Thyroid gland (tissue), 4 donors: ENCODE data around the gene KIF3A.

Experiments
- POLR2A ChIP-seq, 2 donors: fragments of 450-650 bp; IDR thresholded peaks; one replicate each; pipeline ENCODE4 v1.6.1; 2017; ENCODE audit warnings: antibody characterized with exemption in 2 of 2, mild to moderate bottlenecking in 2 of 2, moderate library complexity in 1 of 2
- TF ChIP-seq, protein P1 (sequence below), 6 experiments: fragments of 200-600 bp in 3 of 6; fragments of 450-650 bp in 3 of 6; sonication (generic) in 3 of 6; IDR thresholded peaks; one replicate each; pipeline ENCODE4 v1.5.1; 2016 to 2019; ENCODE audit warnings: antibody characterized with exemption in 6 of 6, mild to moderate bottlenecking in 2 of 6, inconsistent platforms in 1 of 6, moderate library complexity in 1 of 6

DNA sequence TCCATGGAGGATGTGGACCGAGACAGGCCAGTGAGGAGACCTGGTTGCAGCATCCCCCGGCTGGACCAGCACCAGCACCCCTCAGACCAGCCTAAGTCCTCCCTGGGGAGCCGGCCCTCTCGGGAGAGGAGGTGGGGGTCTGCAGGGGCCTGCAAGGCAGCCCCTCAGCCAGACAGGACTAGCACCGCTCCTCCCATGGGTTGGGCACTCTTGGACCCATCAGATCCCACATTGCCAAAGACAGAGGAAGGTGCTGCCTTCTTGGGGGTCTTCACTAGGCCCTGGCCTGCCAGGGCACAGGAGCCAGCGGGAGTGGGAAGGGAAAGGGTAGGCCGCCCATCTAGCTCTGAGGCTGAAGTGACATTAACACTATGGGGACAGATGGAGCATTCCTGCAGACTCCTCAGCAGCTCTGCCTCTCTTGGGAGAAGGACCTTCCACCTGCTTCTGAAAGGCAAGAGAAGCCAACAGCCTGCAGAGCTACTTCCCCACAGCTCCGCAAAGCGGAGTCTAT is 72.6 kb downstream of the KIF3A start:
- TF ChIP-seq, protein P1, sequence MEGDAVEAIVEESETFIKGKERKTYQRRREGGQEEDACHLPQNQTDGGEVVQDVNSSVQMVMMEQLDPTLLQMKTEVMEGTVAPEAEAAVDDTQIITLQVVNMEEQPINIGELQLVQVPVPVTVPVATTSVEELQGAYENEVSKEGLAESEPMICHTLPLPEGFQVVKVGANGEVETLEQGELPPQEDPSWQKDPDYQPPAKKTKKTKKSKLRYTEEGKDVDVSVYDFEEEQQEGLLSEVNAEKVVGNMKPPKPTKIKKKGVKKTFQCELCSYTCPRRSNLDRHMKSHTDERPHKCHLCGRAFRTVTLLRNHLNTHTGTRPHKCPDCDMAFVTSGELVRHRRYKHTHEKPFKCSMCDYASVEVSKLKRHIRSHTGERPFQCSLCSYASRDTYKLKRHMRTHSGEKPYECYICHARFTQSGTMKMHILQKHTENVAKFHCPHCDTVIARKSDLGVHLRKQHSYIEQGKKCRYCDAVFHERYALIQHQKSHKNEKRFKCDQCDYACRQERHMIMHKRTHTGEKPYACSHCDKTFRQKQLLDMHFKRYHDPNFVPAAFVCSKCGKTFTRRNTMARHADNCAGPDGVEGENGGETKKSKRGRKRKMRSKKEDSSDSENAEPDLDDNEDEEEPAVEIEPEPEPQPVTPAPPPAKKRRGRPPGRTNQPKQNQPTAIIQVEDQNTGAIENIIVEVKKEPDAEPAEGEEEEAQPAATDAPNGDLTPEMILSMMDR (IDR thresholded peaks at IDR 0.05): no peak
- no peak for TF ChIP-seq POLR2A (IDR thresholded peaks at IDR 0.05)
